ENCODE measurements around the gene NCAM1.
"Not testable (repeated sequence)": the region's sequence is repeated elsewhere in the genome, so short reads cannot be mapped to it uniquely, and the experiment has no call there.

Gene NCAM1

DNA sequence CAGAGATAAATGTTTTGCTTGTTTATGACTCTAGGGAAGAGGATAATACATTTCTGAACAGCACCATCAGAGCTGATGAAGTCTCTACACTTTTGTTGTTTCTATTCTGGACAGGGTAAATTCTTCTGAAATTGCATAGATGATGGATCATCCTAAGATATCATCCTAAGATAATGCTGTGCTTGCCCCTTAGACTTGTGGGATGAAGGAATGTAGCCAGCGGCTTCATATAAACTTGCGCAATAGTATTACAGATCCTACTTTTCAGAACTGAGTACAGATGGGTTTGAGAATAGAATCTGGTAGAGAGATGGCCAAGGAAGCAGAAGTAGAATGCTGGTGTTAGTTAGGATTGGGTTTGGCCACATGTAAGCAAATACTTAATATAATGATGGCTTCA lies 61.0 kb downstream of the NCAM1 start:
- DNase-seq (ENCODE audit: low read depth) = no peak

DNA sequence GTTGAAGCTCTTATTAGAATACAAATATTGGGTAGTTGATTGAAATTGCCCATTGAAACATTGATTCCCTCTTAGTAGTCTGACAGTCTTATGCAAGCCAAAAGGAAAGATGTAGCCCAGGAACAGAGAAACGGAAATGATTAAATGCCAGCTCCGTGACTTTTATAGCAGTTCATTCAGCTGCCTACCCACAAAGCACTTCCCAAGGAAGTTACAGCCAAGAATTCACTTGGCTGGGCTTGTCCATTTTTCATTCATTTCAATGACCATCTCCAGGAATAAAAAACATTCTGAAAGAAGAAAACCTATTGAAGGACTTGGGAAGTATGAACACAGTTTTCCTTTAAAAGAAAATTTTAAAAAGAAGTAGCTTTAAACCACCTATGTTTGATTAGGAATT lies 62.0 kb downstream of the NCAM1 start:
- peak; percentile 14 for DNase-seq (ENCODE audit: low read depth)

GRCh38 chr11:113023986-113024385 lies 62.8 kb downstream of the NCAM1 start:
- DNase-seq (ENCODE audit: low read depth) = no peak

DNA sequence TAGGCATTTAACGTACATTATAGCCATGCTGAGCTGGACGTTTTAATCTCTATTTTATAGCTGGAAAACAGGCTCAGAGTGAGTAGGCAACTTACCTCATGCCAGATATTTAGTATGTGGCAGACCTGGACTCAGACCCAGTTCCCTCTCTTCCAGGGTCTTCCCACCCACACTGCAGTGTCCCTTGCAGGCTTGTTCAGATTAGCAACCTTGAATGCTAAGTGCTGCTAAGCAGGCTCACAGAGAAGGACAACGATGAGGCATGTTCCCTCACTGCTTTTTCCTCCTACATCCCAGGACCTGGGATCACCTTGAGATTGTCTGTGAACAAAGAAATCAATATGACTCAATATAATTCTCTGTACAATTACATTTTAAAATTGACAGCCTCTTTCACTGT lies 65.6 kb downstream of the NCAM1 start:
- DNase-seq (ENCODE audit: low read depth) = no peak

DNA sequence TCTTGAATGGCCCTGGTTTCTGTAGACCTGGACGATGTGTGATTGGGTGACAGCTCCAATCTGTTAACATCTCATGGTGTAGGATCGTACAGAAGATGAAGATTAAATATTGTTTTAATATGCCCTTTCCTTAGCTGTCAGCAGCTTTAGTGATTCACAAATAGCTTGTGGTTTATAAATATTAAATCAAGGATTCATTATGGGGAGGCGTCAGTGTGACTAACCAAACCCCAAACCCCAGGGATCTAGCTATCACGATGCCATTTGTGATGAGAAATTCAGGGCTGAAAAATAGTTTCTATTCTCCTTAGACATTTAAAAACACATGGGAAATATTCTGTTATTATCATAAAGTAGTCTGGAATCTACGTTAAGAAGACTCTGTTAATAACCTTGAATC lies 73.4 kb downstream of the NCAM1 start:
- no peak for DNase-seq (ENCODE audit: low read depth)

- no peak for DNase-seq (ENCODE audit: low read depth)
These were observed 74.5 kb downstream of the NCAM1 start for GRCh38 chr11:113035708-113036107.

DNA sequence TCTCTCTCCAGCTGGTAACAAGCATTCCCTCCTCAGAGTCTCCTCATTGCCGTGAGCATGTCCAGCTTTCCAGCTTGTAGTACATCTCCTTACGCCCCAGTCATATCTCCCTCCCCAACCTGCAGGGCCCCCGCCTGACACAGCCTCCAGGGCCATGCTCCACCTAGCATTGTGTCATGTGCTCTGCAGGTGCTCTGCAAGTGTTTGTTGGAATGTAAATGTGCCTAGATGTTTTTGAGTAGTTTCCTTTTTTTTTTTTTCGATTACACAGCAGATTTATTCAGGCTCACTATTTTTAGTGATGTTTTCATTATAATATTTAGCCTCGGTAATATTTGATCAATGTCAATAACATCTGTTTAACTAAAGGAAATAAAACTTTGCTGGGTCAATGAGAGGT lies 82.5 kb downstream of the NCAM1 start:
- no peak for DNase-seq (ENCODE audit: low read depth)

- DNase-seq (ENCODE audit: low read depth) = no peak
These were observed 83.9 kb downstream of the NCAM1 start for GRCh38 chr11:113045146-113045545.

GRCh38 chr11:113046866-113047265 lies 85.6 kb downstream of the NCAM1 start:
- no peak for DNase-seq (ENCODE audit: low read depth)

DNA sequence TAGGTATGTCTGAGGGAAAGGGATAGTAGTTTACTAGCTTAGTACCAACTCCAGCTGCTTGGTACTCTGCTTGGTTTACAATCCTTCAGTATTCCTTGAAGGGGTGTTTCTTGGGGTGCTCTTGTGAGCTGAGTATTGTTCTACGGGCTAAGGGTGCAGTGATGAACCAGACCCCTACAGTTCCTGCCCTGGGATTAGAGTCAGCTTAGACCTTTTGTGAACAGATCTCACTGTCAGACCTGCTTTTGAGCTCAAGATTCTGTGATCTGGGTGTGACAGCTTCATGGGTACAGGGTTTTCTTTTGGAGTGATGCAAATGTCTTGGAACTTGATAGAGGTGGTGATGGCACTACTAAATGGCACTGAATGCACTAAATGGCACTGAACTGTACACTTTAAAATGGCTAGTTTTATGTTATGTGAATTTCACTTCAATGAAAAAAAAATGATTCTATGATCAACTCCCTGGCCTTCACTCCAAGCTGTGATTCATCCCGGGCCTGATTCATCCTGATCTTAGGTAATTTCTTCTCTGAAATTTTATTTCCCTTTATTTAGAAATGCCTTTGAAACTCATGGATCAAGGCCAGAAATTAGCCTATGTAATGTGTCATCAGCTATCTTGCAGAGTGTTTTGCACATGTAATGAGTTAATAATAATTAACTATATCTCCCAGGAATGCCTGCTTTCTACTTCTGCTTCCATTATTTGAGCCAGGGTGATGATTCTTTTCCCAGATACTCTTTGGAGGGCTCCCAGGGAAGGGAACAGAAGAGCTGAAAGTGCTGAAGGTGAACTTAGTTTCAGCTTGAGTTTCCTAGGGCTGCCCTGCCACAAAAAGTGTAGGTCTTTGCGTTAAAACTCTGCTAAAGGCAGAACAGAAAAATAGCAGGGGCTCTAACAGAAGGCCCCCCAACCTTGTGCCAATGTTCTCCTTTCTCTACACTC lies 87.9 kb downstream of the NCAM1 start:
- DNase-seq (ENCODE audit: low read depth) = peak; percentile 26

GRCh38 chr11:113053042-113053441 lies 91.8 kb downstream of the NCAM1 start:
- DNase-seq (ENCODE audit: low read depth) = not testable (repeated sequence)

DNA sequence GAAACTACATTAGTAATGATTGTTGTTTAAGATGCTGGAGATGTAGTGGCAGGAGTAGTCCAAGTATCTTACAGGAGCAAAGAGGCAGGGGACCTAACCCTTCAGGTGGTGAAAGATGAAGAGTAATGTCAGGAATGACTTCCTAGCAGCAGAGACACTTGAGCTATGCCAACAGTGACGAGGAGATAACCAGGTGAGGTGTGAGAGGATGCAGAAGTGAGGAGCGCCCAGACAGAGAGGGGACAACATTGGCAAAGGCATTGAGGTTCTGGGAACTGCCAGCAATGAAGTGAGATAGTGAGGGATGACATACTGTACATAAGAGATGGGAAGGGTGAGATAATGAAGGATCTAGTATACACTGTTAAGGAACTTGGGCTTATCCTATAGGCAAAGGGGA lies 95.8 kb downstream of the NCAM1 start:
- DNase-seq (ENCODE audit: low read depth) = no peak

- no peak for DNase-seq (ENCODE audit: low read depth)
These were observed 98.3 kb downstream of the NCAM1 start for GRCh38 chr11:113059548-113059947.

DNA sequence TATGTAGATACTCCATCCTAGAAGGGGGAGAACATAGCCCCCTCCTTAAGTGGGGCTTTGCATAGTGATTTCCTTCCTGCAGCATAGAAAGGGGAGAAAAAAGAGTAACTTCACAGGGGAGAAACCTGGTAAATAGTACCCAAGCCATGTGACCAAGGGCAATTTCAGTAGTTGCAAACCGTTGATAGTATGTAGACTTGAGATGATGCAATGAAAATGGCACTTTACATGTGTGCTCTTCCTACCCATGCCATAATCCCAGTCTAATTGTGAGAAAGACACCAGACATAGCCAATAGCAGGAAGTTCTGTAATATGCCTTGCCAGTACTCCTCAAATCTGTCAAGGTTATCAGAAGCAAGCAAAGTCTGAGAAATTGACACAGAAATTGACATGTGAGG lies 104.1 kb downstream of the NCAM1 start:
- DNase-seq (ENCODE audit: low read depth) = no peak

- no peak for DNase-seq (ENCODE audit: low read depth)
These were observed 111.1 kb downstream of the NCAM1 start for GRCh38 chr11:113072237-113072858.

DNA sequence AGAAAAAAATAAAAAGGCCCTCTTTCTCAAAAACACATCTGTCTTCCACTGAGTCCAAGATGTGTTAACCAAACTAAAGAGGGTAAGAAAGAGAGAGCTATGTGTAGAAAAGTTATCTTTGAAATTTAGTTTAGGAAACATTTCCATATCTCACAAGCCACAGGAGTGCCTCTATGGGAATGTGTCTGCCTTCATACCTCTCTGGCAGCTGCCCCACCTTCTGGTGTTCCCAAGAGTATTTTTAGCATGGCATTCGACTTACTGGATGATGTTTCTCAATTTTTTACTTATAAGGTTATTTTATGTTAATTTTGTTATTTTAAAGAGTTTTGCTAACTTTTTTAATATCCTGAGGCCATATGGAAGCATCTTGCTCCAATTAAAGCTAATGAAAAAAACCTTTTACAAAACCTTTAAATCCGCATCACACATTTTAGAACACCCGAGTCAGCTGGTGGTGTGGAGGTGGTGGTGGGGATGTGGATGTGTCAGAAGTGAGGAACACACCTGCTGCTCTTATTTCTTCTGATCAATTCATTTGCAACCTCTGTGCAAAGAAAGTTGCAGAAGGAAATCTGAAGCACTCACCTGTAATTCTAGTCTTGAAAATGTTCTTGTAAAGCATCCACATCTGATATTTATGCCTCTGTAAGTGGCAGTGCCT lies 112.2 kb downstream of the NCAM1 start:
- no peak for DNase-seq (ENCODE audit: low read depth)

DNA sequence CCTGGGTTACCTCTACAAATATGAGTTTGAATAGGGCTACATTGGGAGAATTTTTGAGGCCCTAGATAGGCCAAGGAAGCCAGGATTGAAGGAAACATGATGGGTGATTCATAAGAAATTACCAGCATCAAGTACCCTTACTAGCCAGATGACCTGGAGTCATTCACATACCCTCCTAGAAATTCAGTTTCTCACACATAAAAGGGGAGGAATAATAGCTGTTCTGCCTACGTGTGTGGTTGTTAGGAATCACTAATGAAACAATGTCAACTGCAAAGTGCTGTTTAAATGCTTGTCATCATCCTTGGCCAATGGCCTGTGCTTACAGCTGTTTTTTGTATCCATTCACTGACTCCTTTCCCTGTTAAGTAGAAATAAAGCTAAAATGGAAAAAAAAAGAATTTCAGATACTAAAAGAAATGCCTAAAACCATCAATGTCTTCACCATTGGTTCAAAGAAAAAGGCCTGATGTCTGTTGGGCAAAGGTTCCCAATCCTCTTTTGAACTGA lies 114.4 kb downstream of the NCAM1 start:
- DNase-seq (ENCODE audit: low read depth) = no peak

- DNase-seq (ENCODE audit: low read depth) = no peak
These were observed 116.2 kb downstream of the NCAM1 start for GRCh38 chr11:113077379-113077778.

DNA sequence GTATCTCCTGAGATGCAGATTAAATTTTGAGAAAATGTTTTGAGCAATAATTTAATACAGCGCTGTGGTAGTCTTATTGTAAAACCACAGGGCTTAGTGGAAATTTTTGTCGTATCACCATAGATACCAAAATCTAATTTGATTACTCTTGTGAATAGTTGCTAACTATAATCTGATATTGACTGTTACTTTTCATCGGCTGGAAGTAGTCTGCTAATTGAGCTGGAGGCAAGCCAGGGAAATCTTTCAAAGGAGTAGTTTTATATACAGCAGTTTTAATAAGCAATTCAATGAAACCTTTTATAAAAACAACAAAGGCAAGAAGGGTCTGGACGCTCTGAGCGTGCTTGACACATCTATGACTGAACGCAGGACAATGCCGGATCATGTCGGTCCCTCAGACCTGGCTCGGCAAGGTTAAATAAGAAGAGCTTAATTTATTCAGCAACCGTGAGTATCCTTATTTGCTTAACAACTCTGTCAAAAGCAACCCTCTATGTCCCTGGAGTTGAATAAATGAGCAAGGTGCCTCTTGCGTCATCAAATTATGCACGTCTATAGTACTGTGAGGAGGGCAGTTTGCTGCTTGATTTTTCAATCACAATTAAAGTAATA lies 121.2 kb downstream of the NCAM1 start:
- no peak for DNase-seq (ENCODE audit: low read depth)

- no peak for DNase-seq (ENCODE audit: low read depth)
These were observed 122.4 kb downstream of the NCAM1 start for GRCh38 chr11:113083571-113083970.

GRCh38 chr11:113084297-113084696 lies 123.1 kb downstream of the NCAM1 start:
- DNase-seq (ENCODE audit: low read depth) = no peak

DNA sequence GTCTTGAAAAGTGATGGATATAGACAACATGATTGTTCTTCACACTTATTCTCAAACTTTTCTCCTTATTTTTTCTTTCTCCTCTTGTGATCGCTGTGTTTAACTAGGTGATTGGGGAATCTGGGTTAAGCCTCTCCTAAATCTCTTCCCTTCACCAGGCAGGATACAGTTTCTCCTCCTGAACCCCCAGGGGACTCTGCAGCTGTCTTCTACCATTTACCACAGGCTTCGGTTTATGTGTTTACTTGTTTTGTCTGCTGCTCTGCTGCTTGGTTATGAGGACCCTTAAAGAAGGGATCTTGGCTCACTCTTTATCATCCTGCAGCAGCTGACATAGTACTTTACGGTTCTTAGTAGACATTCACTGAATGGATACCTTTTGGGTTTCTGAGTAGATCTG lies 124.2 kb downstream of the NCAM1 start:
- DNase-seq (ENCODE audit: low read depth) = no peak
